Type B pancreatic cell (in vitro differentiated cells): ENCODE measurements around the gene TEX14. TPM values are rescaled to one million over a fixed set of nuclear protein-coding genes. Genes with fewer than 3 reads are reported as not detected.
A peak's percentile ranks its signal among the peaks of the same experiment; 100 is the strongest.

Source experiments
- DNase-seq: peaks from one replicate; pipeline ENCODE4 v3.0.0; 2021; ENCODE audit warnings: mixed read lengths; ENCODE audit not compliant: unreplicated experiment; ENCODE audit errors: extremely low spot score
- H3K27ac Mint-ChIP-seq: 2 replicates; pipeline ENCODE4 v1.8.0; 2021; ENCODE audit warnings: mild to moderate bottlenecking, mixed read lengths
- H3K27me3 Mint-ChIP-seq: 2 replicates; pipeline ENCODE4 v1.8.0; 2021; ENCODE audit warnings: mixed read lengths
- H3K36me3 Mint-ChIP-seq: 2 replicates; pipeline ENCODE4 v1.8.0; 2021; ENCODE audit warnings: mixed read lengths
- H3K4me1 Mint-ChIP-seq: one replicate; pipeline ENCODE4 v1.8.0; 2021; ENCODE audit warnings: mixed read lengths; ENCODE audit not compliant: unreplicated experiment
- H3K4me3 Mint-ChIP-seq: 2 replicates; pipeline ENCODE4 v1.8.0; 2021; ENCODE audit warnings: mild to moderate bottlenecking, mixed read lengths
- H3K9me3 Mint-ChIP-seq: 2 replicates; pipeline ENCODE4 v1.8.0; 2021; ENCODE audit warnings: mixed read lengths
- CTCF ChIP-seq: fragments of 200-600 bp; sonication (generic); conservative IDR thresholded peaks from 2 replicates; pipeline ENCODE4 v1.5.0; 2021; ENCODE audit warnings: antibody characterized with exemption, mild to moderate bottlenecking
- total RNA-seq: library from RNA; stranded (reverse); gene quantifications from 2 replicates; pipeline ENCODE4 v1.2.1, GENCODE V29; 2021; ENCODE audit warnings: low replicate concordance

The TEX14 gene
- total RNA-seq, 1 donor from 2014 or later = 0.34 TPM

GRCh38 chr17:58534901-58535421 is 156.9 kb downstream of the TEX14 start:
- Mint-ChIP-seq H3K4me1 (peaks cover 4% of the 10 kb centered on the region), H3K4me3 (no peak overlapping the region), H3K27ac (no peak overlapping the region), H3K36me3 (no peaks in the 10 kb centered on the region), H3K9me3 (no peaks in the 10 kb centered on the region), H3K27me3 (peaks cover 66% of the 10 kb centered on the region)
- no peak for TF ChIP-seq CTCF
- DNase-seq = no peak

GRCh38 chr17:58534331-58534730 is 157.5 kb downstream of the TEX14 start:
- Mint-ChIP-seq H3K27ac (no peak overlapping the region), H3K9me3 (no peaks in the 10 kb centered on the region), H3K4me3 (no peak overlapping the region), H3K36me3 (no peaks in the 10 kb centered on the region), H3K4me1 (peaks cover 4% of the 10 kb centered on the region), H3K27me3 (peaks cover 66% of the 10 kb centered on the region)
- TF ChIP-seq CTCF = no peak
- DNase-seq = no peak

- Mint-ChIP-seq H3K27ac (no peak overlapping the region), H3K9me3 (no peaks in the 10 kb centered on the region), H3K36me3 (no peaks in the 10 kb centered on the region), H3K4me1 (peaks cover 4% of the 10 kb centered on the region), H3K27me3 (peaks cover 71% of the 10 kb centered on the region), H3K4me3 (no peak overlapping the region)
- no peak for DNase-seq
- no peak for TF ChIP-seq CTCF
These were observed 158.1 kb downstream of the TEX14 start for GRCh38 chr17:58533616-58534188.

GRCh38 chr17:58532555-58532951 is 159.3 kb downstream of the TEX14 start:
- Mint-ChIP-seq H3K36me3 (no peaks in the 10 kb centered on the region), H3K27me3 (peaks cover 77% of the 10 kb centered on the region), H3K4me3 (peak overlapping the region; percentile 76), H3K27ac (no peak overlapping the region), H3K9me3 (no peaks in the 10 kb centered on the region), H3K4me1 (peaks cover 4% of the 10 kb centered on the region)
- no peak for TF ChIP-seq CTCF
- DNase-seq = no peak

- no peak for TF ChIP-seq CTCF
- Mint-ChIP-seq H3K9me3 (no peaks in the 10 kb centered on the region), H3K27ac (no peak overlapping the region), H3K27me3 (peaks cover 78% of the 10 kb centered on the region), H3K36me3 (no peaks in the 10 kb centered on the region), H3K4me3 (peak overlapping the region; percentile 76), H3K4me1 (peaks cover 4% of the 10 kb centered on the region)
- no peak for DNase-seq
These were observed 159.9 kb downstream of the TEX14 start for GRCh38 chr17:58531661-58532554.
